GM23338 (cell line): Measurements from ENCODE around the gene SND1. TPM values are rescaled to one million over a fixed set of nuclear protein-coding genes. Genes with fewer than 3 reads are reported as not detected.

Experiments used
- CREB1 ChIP-seq: fragments of 250-450 bp; sonication (Bioruptor Pico); IDR thresholded peaks from 2 replicates; pipeline ENCODE4 v1.5.0; 2020; ENCODE audit warnings: low read depth, mild to moderate bottlenecking, moderate library complexity
- ETS1 ChIP-seq: IDR thresholded peaks from 2 replicates; pipeline ENCODE4 v1.6.1; 2016; ENCODE audit warnings: antibody characterized with exemption
- EZH2 ChIP-seq: fragments of 200-600 bp; sonication (generic); IDR thresholded peaks from one replicate; pipeline ENCODE4 v1.8.0; 2017; ENCODE audit warnings: antibody characterized with exemption, mild to moderate bottlenecking, low read depth; ENCODE audit not compliant: unreplicated experiment
- EZH2phosphoT487 ChIP-seq: fragments of 200-600 bp; sonication (generic); IDR thresholded peaks from one replicate; pipeline ENCODE4 v1.8.1; 2018; ENCODE audit warnings: antibody characterized with exemption; ENCODE audit not compliant: unreplicated experiment
- JUNB ChIP-seq: IDR thresholded peaks from one replicate; pipeline ENCODE4 v1.6.1; 2016; ENCODE audit warnings: antibody characterized with exemption; ENCODE audit not compliant: unreplicated experiment
- NANOG ChIP-seq: IDR thresholded peaks from 2 replicates; pipeline ENCODE4 v1.6.1; 2016; ENCODE audit warnings: antibody characterized with exemption, borderline replicate concordance
- POLR2AphosphoS5 ChIP-seq: IDR thresholded peaks from 2 replicates; pipeline ENCODE4 v1.6.1; 2016; ENCODE audit warnings: antibody characterized with exemption, low read depth
- STAT1 ChIP-seq: IDR thresholded peaks from one replicate; pipeline ENCODE4 v1.6.1; 2016; ENCODE audit warnings: antibody characterized with exemption; ENCODE audit not compliant: unreplicated experiment
- ZNF114 ChIP-seq: fragments of 250-450 bp; sonication (Bioruptor Pico); IDR thresholded peaks from 2 replicates; pipeline ENCODE4 v1.5.0; 2020; ENCODE audit warnings: mild to moderate bottlenecking, moderate library complexity
- ZNF331 ChIP-seq: fragments of 250-450 bp; sonication (Bioruptor Pico); IDR thresholded peaks from 2 replicates; pipeline ENCODE4 v1.5.0; 2020; ENCODE audit warnings: low read depth, mild to moderate bottlenecking, moderate library complexity
- polyA plus RNA-seq: library from polyadenylated mRNA; unstranded; fragments of >200 nt; fragmentation: Nextera tagmentation; extraction: Ambion mirVana; gene quantifications from 2 replicates; pipeline ENCODE4 v1.2.1, GENCODE V29; 2016
- total RNA-seq: library from RNA; depleted of rRNA; stranded (reverse); fragments of >200 nt; shearing (Covaris generic); gene quantifications from 2 replicates; pipeline ENCODE4 v1.2.3, GENCODE V29; 2014
- TF ChIP-seq, protein P1 (sequence below): fragments of 250-450 bp; sonication (Bioruptor Pico); IDR thresholded peaks from 2 replicates; pipeline ENCODE4 v1.5.0; 2020; ENCODE audit warnings: mild to moderate bottlenecking, moderate library complexity

The SND1 gene
- total and polyA plus RNA-seq, 2 experiments from 2014 or later, result 107 to 254 TPM

DNA sequence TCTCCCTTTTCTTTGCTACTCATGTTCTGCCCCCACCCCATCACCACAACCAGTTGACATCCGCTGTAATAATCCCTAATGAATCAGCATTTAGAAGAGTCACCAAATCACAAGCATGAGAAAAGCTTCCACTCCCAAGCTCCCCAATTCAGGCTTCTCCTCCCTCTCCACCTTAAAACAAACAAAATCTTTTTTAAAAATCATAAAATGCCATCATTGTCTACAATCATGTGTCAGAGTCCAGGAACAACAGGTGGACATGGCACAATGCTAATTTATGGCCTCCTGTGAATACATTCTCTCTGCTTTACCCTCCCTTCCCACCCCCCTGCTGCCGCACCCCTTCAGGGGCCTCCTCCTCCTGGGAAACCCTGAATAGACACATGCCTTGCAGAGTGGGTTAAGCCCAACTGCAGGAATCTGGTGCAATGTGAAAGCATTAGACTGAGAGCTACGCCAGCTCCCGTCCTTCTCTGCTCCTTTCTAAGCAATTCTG is 375.5 kb downstream of the SND1 start (continued):
- TF ChIP-seq, protein P1, sequence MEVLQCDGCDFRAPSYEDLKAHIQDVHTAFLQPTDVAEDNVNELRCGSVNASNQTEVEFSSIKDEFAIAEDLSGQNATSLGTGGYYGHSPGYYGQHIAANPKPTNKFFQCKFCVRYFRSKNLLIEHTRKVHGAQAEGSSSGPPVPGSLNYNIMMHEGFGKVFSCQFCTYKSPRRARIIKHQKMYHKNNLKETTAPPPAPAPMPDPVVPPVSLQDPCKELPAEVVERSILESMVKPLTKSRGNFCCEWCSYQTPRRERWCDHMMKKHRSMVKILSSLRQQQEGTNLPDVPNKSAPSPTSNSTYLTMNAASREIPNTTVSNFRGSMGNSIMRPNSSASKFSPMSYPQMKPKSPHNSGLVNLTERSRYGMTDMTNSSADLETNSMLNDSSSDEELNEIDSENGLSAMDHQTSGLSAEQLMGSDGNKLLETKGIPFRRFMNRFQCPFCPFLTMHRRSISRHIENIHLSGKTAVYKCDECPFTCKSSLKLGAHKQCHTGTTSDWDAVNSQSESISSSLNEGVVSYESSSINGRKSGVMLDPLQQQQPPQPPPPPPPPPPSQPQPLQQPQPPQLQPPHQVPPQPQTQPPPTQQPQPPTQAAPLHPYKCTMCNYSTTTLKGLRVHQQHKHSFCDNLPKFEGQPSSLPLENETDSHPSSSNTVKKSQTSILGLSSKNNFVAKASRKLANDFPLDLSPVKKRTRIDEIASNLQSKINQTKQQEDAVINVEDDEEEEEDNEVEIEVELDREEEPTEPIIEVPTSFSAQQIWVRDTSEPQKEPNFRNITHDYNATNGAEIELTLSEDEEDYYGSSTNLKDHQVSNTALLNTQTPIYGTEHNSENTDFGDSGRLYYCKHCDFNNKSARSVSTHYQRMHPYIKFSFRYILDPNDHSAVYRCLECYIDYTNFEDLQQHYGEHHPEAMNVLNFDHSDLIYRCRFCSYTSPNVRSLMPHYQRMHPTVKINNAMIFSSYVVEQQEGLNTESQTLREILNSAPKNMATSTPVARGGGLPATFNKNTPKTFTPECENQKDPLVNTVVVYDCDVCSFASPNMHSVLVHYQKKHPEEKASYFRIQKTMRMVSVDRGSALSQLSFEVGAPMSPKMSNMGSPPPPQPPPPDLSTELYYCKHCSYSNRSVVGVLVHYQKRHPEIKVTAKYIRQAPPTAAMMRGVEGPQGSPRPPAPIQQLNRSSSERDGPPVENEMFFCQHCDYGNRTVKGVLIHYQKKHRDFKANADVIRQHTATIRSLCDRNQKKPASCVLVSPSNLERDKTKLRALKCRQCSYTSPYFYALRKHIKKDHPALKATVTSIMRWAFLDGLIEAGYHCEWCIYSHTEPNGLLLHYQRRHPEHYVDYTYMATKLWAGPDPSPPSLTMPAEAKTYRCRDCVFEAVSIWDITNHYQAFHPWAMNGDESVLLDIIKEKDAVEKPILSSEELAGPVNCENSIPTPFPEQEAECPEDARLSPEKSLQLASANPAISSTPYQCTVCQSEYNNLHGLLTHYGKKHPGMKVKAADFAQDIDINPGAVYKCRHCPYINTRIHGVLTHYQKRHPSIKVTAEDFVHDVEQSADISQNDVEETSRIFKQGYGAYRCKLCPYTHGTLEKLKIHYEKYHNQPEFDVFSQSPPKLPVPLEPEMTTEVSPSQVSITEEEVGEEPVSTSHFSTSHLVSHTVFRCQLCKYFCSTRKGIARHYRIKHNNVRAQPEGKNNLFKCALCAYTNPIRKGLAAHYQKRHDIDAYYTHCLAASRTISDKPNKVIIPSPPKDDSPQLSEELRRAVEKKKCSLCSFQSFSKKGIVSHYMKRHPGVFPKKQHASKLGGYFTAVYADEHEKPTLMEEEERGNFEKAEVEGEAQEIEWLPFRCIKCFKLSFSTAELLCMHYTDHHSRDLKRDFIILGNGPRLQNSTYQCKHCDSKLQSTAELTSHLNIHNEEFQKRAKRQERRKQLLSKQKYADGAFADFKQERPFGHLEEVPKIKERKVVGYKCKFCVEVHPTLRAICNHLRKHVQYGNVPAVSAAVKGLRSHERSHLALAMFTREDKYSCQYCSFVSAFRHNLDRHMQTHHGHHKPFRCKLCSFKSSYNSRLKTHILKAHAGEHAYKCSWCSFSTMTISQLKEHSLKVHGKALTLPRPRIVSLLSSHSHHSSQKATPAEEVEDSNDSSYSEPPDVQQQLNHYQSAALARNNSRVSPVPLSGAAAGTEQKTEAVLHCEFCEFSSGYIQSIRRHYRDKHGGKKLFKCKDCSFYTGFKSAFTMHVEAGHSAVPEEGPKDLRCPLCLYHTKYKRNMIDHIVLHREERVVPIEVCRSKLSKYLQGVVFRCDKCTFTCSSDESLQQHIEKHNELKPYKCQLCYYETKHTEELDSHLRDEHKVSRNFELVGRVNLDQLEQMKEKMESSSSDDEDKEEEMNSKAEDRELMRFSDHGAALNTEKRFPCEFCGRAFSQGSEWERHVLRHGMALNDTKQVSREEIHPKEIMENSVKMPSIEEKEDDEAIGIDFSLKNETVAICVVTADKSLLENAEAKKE (CRISPR knock-in tag), result no peak
- TF ChIP-seq JUNB (no peak), STAT1 (no peak), NANOG (no peak), ZNF331 (CRISPR knock-in tag) (no peak), POLR2AphosphoS5 (no peak), ZNF114 (CRISPR knock-in tag) (no peak), EZH2 (no peak), EZH2phosphoT487 (no peak), ETS1 (no peak), CREB1 (no peak)
